CD4-positive, alpha-beta T cell treated with Interleukin-15 for 4 hours (primary cell): ENCODE data around the gene SPEN.
"Not testable (repeated sequence)": the region's sequence is repeated elsewhere in the genome, so short reads cannot be mapped to it uniquely, and the experiment has no call there.

Experiments used
- DNase-seq: peaks from one replicate; pipeline ENCODE4 v3.0.0-alpha.2; 2020; ENCODE audit warnings: low spot score

Gene SPEN

DNA sequence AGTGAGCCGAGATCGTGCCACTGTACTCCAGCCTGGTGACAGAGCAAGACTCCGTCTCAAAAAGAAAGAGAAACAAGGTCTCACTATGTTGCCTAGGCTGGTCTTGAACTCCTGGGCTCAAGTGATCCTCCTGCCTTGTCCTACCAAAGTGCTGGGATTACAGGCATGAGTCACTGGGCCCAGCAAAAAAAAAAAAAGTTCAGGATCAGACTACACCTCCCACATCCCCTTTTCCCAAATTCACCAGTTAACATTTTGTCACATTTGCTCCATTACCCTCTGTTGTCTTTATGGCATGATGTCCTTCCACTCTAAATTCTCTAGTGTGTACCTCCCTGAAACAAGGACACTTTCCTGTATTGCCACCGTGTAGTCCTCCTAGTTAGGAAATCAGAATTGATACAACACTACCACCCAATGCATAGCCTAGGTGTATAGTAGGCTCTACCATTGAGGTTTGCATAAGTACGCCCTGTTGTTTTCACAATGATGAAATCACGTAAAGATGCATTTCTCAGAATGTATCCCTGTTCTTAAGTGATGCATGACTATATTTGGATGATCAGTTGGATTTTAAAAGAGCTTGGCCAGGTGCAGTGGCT is 10.7 kb downstream of the SPEN start:
- DNase-seq: no peak

DNA sequence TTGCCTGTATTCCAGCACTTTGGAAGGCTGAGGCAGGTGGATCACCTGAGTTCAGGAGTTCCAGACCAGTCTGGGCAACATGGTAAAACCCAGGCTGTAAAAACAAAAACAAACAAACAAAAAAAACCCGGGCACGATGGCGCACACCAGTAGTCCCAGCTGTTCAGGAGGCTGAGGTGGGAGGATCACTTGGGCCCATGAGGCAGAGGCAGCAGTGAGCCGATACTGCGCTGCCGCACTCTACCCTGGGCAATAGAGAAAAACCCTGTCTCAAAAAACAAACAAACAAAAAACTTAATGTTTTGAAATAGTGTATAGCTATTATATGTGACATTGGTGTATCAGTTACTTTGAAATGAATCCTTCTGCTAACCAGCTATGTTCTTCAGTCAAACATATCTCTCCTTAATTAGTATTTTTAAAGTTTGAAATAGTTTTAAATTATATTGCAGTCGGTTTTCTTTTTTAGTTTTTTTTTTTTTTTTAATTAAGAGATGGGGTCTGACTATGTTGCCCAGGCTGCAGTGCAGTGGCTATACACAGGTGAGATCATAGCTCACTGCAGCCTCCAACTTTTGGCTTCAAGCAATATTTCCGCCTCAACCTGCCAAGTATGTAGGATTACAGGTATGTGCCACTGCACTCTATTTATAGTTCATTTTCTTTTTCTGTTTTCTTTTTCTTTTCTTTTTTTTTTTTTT is 11.3 kb downstream of the SPEN start:
- no peak for DNase-seq

GRCh38 chr1:15863156-15863901 is 15.8 kb downstream of the SPEN start:
- no peak for DNase-seq

DNA sequence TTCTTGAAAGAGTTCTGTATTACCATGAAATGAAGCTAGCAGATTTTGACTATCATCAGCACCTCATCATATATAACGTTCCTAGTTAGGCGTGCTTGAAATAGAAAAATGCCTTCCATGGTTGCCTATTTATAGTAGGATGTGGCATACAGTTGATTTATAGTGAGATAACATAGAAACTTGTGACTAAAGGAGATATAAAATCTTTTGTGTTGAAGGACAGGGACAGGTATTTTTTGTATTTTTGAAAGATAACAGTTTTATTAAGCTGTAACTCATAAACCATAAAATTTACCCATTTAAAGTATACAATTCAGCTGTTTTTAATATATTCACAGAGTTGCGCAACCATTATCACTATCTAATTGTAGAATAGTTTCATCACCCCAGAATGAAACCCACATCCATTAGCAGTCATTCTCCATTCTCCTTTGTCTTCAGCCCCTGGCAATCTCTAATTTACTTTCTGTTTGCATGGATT is 19.3 kb downstream of the SPEN start:
- DNase-seq: no peak

DNA sequence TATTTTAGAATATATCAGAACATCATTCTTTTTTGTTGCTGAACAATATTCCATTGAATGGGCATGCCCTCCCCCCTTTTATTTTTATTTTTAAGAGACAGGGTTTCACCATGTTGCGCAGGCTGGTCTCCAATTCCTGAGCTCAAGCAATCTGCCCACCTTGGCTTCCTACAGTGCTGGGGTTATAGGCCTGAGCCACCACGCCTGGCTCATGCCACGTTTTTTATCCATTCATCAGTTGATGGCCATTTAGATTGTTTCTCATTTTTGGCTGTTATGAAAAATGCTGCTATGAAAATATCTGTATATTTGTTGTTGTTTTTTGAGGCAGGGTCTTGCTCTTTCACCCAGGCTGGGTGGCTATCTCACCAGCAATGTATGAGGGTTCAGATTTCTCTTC is 19.8 kb downstream of the SPEN start:
- no peak for DNase-seq

GRCh38 chr1:15869413-15869812 is 21.9 kb downstream of the SPEN start:
- DNase-seq: no peak

- no peak for DNase-seq
Observed at GRCh38 chr1:15870421-15870820, 22.9 kb downstream of the SPEN start.

GRCh38 chr1:15874471-15874870 is 27.0 kb downstream of the SPEN start:
- DNase-seq: no peak

DNA sequence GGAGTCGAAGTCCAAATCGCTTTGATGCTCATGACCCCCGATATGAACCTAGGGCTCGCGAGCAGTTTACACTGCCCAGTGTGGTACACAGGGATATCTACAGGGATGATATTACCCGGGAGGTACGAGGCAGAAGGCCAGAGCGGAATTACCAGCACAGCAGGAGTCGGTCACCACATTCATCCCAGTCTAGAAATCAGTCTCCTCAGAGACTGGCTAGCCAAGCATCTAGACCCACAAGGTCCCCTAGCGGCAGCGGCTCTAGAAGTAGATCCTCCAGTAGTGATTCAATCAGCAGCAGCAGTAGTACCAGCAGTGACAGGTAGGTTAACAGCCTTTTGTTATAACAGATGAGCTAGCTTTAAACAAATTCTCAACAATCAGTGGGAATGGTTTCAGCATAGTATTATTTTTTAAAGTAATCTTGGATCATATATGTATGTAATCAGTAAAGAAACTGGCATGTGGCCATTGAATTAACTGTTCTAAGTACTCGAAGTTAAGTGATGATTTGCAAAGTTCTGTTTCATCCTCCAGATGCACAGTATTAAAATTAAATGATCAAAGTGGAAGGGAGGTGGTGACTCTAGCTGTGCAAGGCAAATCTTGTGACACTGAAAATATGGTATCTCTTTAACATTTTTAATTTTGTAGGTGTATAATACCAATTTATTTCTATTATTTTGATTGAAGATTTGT is 29.0 kb downstream of the SPEN start:
- no peak for DNase-seq

DNA sequence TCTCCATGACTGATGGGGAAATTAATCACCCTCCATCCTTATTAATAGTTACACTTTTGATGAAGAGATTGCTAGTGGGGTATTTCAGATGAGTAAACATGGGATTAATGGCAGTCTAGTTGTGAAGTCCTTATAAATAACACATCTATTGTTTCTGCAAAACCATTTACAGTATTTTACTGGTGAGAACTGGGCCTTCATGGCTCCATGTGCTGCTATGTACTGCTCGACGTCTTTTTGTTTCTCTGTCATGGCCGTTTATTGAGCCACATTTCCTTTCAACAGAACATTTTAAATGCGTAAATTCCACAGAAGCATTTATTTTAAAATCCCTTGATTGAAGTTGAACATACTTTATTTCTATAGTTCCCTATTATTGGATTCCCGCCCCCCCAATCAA is 34.5 kb downstream of the SPEN start:
- DNase-seq: no peak

DNA sequence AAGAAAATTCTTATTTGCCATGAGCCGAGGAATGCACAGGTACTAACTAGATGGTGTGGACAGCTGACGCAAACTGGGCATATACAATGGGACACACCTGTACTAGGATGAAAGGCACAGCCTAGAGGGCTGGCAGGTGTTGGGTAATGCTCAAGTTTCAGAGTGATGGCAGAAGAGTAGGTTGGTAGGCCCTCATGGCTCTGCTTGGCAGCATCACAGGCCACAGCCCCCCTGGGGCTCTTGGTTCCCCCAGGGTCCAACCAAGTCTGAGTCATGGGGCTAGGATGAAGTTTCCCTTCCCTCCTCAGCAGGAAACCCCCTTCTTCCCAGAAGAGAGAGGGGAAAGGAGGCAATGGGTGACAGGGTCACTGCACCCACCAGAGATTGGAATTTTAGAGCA is 35.2 kb downstream of the SPEN start:
- DNase-seq: no peak

DNA sequence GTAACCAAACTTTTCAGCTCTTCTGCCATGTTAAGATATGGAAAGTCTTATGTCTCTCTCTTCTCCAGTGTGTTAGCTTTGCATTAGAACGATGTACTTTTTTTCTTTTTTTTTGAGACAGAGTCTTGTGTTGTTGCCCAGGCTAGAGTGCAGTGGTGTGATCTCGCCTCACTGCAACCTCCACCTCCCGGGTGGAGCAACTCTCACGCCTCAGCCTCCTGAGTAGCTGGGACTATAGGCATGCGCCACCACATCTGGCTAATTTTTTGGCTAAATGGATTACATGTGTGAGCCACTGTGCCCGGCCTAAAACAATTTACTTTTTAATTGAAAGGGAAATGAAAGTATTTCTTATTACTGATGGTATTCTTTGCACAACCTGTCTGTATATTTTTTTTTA is 35.8 kb downstream of the SPEN start:
- DNase-seq: no peak

GRCh38 chr1:15884477-15884876 is 37.0 kb downstream of the SPEN start:
- no peak for DNase-seq

DNA sequence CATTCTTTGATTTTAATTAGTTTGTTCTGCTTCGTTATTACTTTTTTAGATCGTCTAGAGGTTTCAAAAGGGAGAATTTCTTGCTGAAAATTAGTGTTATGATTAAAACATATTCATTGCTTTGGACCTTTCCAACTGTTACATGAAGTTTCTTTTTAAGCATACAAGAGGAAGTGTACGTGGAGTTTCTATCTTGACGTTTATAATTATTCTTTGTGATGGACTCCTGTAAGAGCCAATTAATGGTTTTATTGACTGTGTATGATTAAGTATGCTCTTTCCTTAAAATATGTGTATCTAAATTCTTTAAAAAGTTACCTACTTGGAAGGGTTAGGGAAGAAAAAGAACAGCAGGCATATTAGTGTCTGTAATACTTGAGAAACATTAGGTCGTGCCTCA is 37.8 kb downstream of the SPEN start:
- DNase-seq: no peak

DNA sequence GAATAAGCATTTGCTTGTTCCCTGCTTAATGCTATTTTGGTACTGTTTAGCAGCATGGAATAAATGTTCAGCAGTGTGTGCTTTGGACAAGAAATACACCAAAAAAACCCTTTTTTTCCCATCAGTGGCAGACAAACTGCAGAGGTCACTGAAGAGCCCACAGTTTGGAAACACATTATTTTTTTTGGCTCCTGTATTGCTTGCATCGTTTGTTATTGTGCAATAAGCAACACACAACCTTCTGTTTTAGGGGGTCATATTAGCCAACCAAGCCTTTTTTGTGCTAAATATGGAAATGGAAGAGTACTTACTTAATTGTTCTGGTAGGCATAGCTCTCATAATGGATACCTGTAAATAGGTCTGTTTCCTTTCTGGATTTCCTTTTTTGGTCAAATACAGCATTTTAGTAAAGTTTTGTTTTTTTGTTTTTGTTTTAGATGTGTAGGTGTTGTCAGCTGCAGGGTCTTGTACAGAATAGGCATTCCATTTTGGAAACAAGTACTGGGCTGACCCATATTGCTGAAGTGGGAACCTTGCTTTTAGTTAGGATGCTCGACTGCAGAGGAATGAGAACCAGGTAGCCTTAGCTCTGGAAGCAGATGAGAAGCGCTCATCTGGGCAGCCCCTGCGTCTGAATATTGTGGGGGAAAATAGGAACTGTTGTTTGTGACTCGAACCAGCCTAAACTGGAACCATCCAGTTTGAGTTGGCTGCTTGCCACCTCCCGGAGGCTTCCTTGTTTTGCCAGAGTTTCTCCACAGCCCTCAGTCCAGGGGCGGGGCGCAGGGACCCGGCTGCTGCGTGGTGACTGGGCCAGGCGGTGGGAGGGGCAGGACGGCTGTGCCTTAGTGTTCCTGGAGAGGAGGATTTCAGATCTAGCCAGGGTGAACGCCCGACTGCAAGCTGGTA is 38.4 kb downstream of the SPEN start:
- peak; percentile 28 for DNase-seq

DNA sequence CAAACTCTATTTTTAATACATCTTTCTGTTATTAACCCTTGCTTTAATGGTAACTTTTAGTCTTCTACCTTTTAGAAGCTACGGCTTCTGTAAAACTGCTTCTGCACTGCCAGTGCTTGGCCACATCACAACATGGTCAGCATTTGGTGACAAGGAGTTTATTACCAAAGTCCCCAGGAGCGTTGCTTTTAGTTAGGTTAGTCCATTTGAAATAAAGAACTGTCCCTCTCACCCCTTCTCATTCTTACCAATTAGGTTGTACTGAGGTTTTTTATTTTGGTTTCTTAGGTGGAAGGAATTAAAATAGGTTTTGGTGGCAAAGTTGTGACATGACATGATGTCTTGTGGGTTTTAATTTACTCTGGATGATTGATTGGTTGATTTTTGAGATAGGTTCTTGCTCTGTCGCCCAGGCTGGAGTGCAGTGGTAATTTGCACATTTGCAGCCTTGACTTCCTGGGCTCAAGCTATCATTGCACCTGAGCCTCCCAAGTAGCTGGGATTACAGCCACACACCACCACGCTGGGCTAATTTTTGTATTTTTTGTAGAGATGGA is 39.2 kb downstream of the SPEN start:
- DNase-seq: no peak

DNA sequence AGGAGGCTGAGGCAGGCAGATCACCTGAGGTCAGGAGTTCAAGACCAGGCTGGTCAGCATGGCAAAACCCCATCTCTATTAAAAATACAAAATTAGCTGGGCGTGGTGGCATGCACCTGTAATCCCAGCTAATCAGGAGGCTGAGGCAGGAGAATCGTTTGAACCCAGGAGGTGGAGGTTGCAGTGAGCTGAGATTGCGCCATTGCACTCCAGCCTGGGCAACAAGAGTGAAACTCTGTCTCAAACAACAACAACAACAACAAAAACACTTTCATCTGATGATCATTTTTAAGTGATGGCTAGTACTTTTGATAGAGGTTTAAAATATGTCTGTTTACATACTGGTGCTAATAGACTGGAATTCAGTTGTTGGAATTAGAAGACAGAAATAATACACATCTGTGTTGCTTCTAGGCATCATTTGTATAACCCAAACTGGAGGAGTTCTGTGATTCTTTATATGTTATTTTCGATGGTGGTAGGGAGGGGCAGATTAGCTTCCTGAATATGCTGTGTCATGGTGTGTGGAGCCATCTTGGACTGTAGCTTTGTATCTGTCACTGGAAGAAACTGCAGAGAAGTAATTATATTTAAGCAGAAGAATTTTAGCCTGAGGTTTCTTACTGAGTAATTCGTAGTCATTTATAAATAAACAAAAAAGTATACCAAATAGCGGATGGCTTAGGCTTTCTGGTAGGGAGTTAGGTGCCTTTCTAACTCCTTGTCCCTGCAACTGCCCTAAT is 45.5 kb downstream of the SPEN start:
- DNase-seq: not testable (repeated sequence)

DNA sequence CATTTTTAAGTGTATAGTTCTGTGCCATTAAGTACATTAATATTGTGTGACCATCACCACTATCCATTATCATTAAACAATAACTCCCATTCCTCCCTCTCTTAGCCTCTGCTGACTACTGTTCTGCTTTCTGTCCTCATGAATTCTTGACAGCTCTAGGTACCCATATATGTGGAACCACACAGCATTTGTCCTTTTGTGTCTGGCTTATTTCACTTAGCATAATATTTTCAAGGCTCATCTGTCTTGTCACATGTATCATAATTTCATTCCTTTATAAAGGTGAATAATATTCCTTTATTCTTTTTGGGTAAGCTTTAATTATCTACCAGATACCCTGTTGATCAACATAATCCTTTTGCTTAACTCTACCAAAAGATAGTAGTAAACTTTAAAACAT is 47.7 kb downstream of the SPEN start:
- no peak for DNase-seq

- not testable (repeated sequence) for DNase-seq
Observed at GRCh38 chr1:15896841-15897610, 49.5 kb downstream of the SPEN start.

DNA sequence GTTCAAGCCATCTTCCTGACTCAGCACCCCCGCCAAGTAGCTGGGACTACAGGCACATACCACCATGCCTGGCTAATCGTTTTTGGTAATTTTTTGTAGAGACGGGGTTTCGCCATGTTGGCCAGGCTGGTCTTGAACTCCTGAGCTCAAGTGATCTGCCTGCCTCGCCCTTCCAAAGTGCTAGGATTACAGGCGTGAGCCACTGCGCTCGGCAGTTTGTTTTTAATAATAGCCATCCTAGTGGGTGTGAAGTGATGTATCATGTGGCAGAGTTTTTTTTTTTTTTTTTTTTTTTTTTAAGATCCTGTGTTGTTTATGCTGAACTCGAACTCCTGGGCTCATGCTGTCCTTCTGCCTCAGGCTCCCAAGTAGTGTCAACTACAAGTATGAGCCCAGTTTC is 51.8 kb downstream of the SPEN start:
- no peak for DNase-seq
